NCI-H2196 (cell line): ENCODE results near the gene TNRC6B.

Experiments
- DNase-seq: peaks from one replicate; lab custom pipeline; 2025; ENCODE audit not compliant: unreplicated experiment; lab: John Stamatoyannopoulos, UW

Gene TNRC6B

GRCh38 chr22:40239345-40239683 lies 61.6 kb downstream of the TNRC6B start:
- no peak for DNase-seq

GRCh38 chr22:40240160-40240559 lies 62.4 kb downstream of the TNRC6B start:
- no peak for DNase-seq

GRCh38 chr22:40240686-40241085 lies 63.0 kb downstream of the TNRC6B start:
- no peak for DNase-seq

- DNase-seq, result no peak
Measured at GRCh38 chr22:40241200-40241763, 63.6 kb downstream of the TNRC6B start.

- no peak for DNase-seq
Measured at GRCh38 chr22:40243891-40244290, 66.2 kb downstream of the TNRC6B start.

- no peak for DNase-seq
Measured at GRCh38 chr22:40244586-40244985, 66.9 kb downstream of the TNRC6B start.

- no peak for DNase-seq
Measured at GRCh38 chr22:40247976-40248375, 70.3 kb downstream of the TNRC6B start.

- no peak for DNase-seq
Measured at GRCh38 chr22:40249286-40249685, 71.6 kb downstream of the TNRC6B start.

- no peak for DNase-seq
Measured at GRCh38 chr22:40250608-40251007, 72.9 kb downstream of the TNRC6B start.

- DNase-seq, result no peak
Measured at GRCh38 chr22:40251106-40251505, 73.4 kb downstream of the TNRC6B start.

- DNase-seq, result no peak
Measured at GRCh38 chr22:40252146-40252545, 74.4 kb downstream of the TNRC6B start.

- DNase-seq, result no peak
Measured at GRCh38 chr22:40256516-40256915, 78.8 kb downstream of the TNRC6B start.

- DNase-seq, result no peak
Measured at GRCh38 chr22:40258017-40258416, 80.3 kb downstream of the TNRC6B start.

- no peak for DNase-seq
Measured at GRCh38 chr22:40258501-40258915, 80.8 kb downstream of the TNRC6B start.

GRCh38 chr22:40261783-40262182 lies 84.1 kb downstream of the TNRC6B start:
- DNase-seq, result no peak

- no peak for DNase-seq
Measured at GRCh38 chr22:40263191-40263590, 85.5 kb downstream of the TNRC6B start.

- DNase-seq, result no peak
Measured at GRCh38 chr22:40265783-40266182, 88.1 kb downstream of the TNRC6B start.

- no peak for DNase-seq
Measured at GRCh38 chr22:40270031-40270430, 92.3 kb downstream of the TNRC6B start.

- DNase-seq, result no peak
Measured at GRCh38 chr22:40270748-40271373, 93.1 kb downstream of the TNRC6B start.

GRCh38 chr22:40271440-40271839 lies 93.7 kb downstream of the TNRC6B start:
- no peak for DNase-seq

GRCh38 chr22:40273319-40273718 lies 95.6 kb downstream of the TNRC6B start:
- DNase-seq, result no peak

- DNase-seq, result no peak
Measured at GRCh38 chr22:40276996-40277823, 99.5 kb downstream of the TNRC6B start.
